HepG2 (cell line): Measurements from ENCODE around the gene HIRA. TPM values are rescaled to one million over a fixed set of nuclear protein-coding genes. Genes with fewer than 3 reads are reported as not detected.

Experiments used
- ATAC-seq: fragments of 200-7000 bp; cut with Tn5 transposase; 3 replicates; pipeline ENCODE4 v1.9.1; 2020; ENCODE audit warnings: mild to moderate bottlenecking, moderate library complexity
- BruUV-seq: library from RNA; stranded (reverse); fragments of 400-500 nt; replicated peaks from 2 replicates; lab custom pipeline; 2021; lab: Mats Ljungman, UMichigan
- CTCF ChIA-PET: fragments of 300-600 bp; formaldehyde crosslinking; extraction: SDS; loops from one replicate; lab custom pipeline; 2021; ENCODE audit warnings: low total read pairs, inconsistent platforms, low intra/inter-chr PET ratio; lab: Yijun Ruan, JAX
- POLR2A ChIA-PET: fragments of 350-600 bp; sonication (Branson Sonifier 250); formaldehyde crosslinking; loops from one replicate; lab custom pipeline; 2020; ENCODE audit warnings: antibody characterized with exemption, inconsistent platforms; lab: Yijun Ruan, JAX
- DNase-seq: peaks from one replicate; pipeline ENCODE4 v3.0.0-alpha.2; 2015; ENCODE audit warnings: low spot score
- FAIRE-seq: peaks from 3 replicates; lab custom pipeline; 2011; peaks lifted over from hg19 to GRCh38; lab: Jason Lieb, UNC
- H2AFZ ChIP-seq: one replicate; pipeline ENCODE4 v1.6.1; 2011; ENCODE audit warnings: low read length, inconsistent platforms
- H3K27ac ChIP-seq: fragments of 300-600 bp; 3 replicates; pipeline ENCODE4 v1.8.0; 2011; ENCODE audit warnings: mixed run types, mild to moderate bottlenecking, mixed read lengths, low read length, inconsistent platforms; ENCODE audit not compliant: insufficient read depth; ENCODE audit errors: extremely low read length
- H3K27me3 ChIP-seq, 2 experiments: fragments of 200-600 bp in 1 of 2; 2 replicates in 1 of 2; 3 replicates in 1 of 2; pipeline versions ENCODE4 v1.6.0 to v1.8.0; 2011; ENCODE audit warnings: low read length in 2 of 2, mild to moderate bottlenecking in 2 of 2, moderate library complexity in 2 of 2, inconsistent platforms in 1 of 2; ENCODE audit not compliant: insufficient read depth in 2 of 2, control insufficient read depth in 1 of 2
- H3K36me3 ChIP-seq, 2 experiments: fragments of 200-600 bp in 1 of 2; replicated peaks in 1 of 2; 2 replicates in 1 of 2; 3 replicates in 1 of 2; pipeline versions ENCODE4 v1.5.1 to v1.8.0; 2011; ENCODE audit warnings: low read length in 2 of 2, inconsistent platforms in 1 of 2; ENCODE audit not compliant: insufficient read depth in 2 of 2, control insufficient read depth in 1 of 2
- H3K4me1 ChIP-seq: 2 replicates; pipeline ENCODE4 v1.5.1; 2012; ENCODE audit warnings: low read length, inconsistent platforms; ENCODE audit not compliant: insufficient read depth
- H3K4me2 ChIP-seq: 2 replicates; pipeline ENCODE4 v1.6.0; 2011; ENCODE audit warnings: low read depth, low read length, inconsistent platforms
- H3K4me3 ChIP-seq, 3 experiments: fragments of 200-600 bp in 1 of 3; sonication (generic), shearing (Covaris generic) in 1 of 3; replicated peaks in 1 of 3; 2 replicates each; pipeline ENCODE4 v1.5.1; 2011 to 2016; ENCODE audit warnings: low read length in 3 of 3, inconsistent platforms in 2 of 3, low read depth in 2 of 3, mild to moderate bottlenecking in 2 of 3, control low read depth in 1 of 3, mixed read lengths in 1 of 3; ENCODE audit not compliant: insufficient read depth in 1 of 3
- H3K79me2 ChIP-seq: one replicate; pipeline ENCODE4 v1.6.1; 2011; ENCODE audit warnings: low read length, inconsistent platforms; ENCODE audit not compliant: insufficient read depth
- H3K9ac ChIP-seq: 2 replicates; pipeline ENCODE4 v1.6.0; 2011; ENCODE audit warnings: mild to moderate bottlenecking, low read depth, low read length, inconsistent platforms; ENCODE audit not compliant: insufficient read depth
- H3K9me3 ChIP-seq: 2 replicates; pipeline ENCODE4 v1.5.1; 2012; ENCODE audit warnings: mild to moderate bottlenecking, low read length
- H4K20me1 ChIP-seq: 2 replicates; pipeline ENCODE4 v1.6.0; 2011; ENCODE audit warnings: inconsistent platforms, mild to moderate bottlenecking, low read length, moderate library complexity; ENCODE audit not compliant: insufficient read depth
- DNMT3B ChIP-seq: conservative IDR thresholded peaks from 2 replicates; pipeline ENCODE4 v1.6.1; 2016; ENCODE audit warnings: missing biosample characterization, control low read depth
- FOXA1 ChIP-seq, 2 experiments: fragments of 450-650 bp in 1 of 2; sonication (generic) in 1 of 2; formaldehyde crosslinking in 1 of 2; IDR thresholded peaks; 2 replicates each; pipeline versions ENCODE4 v1.4.0 to v1.6.1; 2016 to 2020; ENCODE audit warnings: missing genetic modification reagents in 1 of 2
- GZF1 ChIP-seq: sonication (generic); formaldehyde crosslinking; IDR thresholded peaks from 2 replicates; pipeline ENCODE4 v1.5.1; 2020; ENCODE audit warnings: mild to moderate bottlenecking, missing genetic modification reagents
- HOXA9 ChIP-seq: sonication (generic); formaldehyde crosslinking; IDR thresholded peaks from 2 replicates; pipeline ENCODE4 v1.8.1; 2022; ENCODE audit warnings: missing genetic modification reagents, mild to moderate bottlenecking, moderate library complexity, borderline replicate concordance
- KAT8 ChIP-seq: IDR thresholded peaks from 2 replicates; pipeline ENCODE4 v1.6.1; 2016; ENCODE audit warnings: missing genetic modification reagents, missing compliant biosample characterization
- KDM3A ChIP-seq: IDR thresholded peaks from 2 replicates; pipeline ENCODE4 v1.6.1; 2018; ENCODE audit warnings: low read depth, missing compliant biosample characterization
- TEAD2 ChIP-seq: sonication (generic); formaldehyde crosslinking; IDR thresholded peaks from 2 replicates; pipeline ENCODE4 v1.9.0; 2021; ENCODE audit warnings: missing genetic modification reagents
- ZNF318 ChIP-seq: sonication (generic); formaldehyde crosslinking; IDR thresholded peaks from 2 replicates; pipeline ENCODE4 v1.4.0; 2020; ENCODE audit warnings: mild to moderate bottlenecking, missing genetic modification reagents
- ZNF33B ChIP-seq: sonication (generic); formaldehyde crosslinking; IDR thresholded peaks from 2 replicates; pipeline ENCODE4 v1.5.1; 2020; ENCODE audit warnings: mild to moderate bottlenecking, missing genetic modification reagents
- ZNF737 ChIP-seq: sonication (generic); formaldehyde crosslinking; IDR thresholded peaks from 2 replicates; pipeline ENCODE4 v1.5.0; 2020; ENCODE audit warnings: missing genetic modification reagents, mild to moderate bottlenecking, borderline replicate concordance
- whole genome bisulfite sequencing: methylation state at CpG from one replicate; pipeline ENCODE4 v1.1.6; 2017; ENCODE audit warnings: low lambda C conversion rate; 5-methylcytosine and 5-hydroxymethylcytosine counted together
- in situ Hi-C: cut with HindIII; loops from 2 replicates; pipeline ENCODE4 v1.10.0; 2017; ENCODE audit warnings: low pct_unique_long_range_greater_than_20kb; ENCODE audit not compliant: extremely low pct_ligation_motif_present
- intact Hi-C: fragments of 100-400 bp; cut with micrococcal nuclease; formaldehyde crosslinking; loops from one replicate; pipeline ENCODE4 v1.10.0; 2022; ENCODE audit not compliant: unreplicated experiment
- polyA plus RNA-seq, 8 experiments: library from polyadenylated mRNA; depleted of rRNA in 3 of 8; stranded (reverse) in 7 of 8; unstranded in 1 of 8; fragments of >200 nt; fragmentation: Illumina TruSeq in 4 of 8; extraction: Trizol in 4 of 8; gene quantifications; 2 replicates each; pipeline versions ENCODE4 v1.2.1 to v1.2.3, GENCODE V29; 2011 to 2016; ENCODE audit warnings: low read depth in 4 of 8, missing spikeins in 1 of 8, mixed read lengths in 1 of 8; ENCODE audit not compliant: insufficient read depth in 1 of 8
- total RNA-seq, 5 experiments: library from RNA; depleted of rRNA; stranded (reverse); fragments of >200 nt; fragmentation: Illumina TruSeq; extraction: Trizol; gene quantifications; 2 replicates each; pipeline ENCODE4 v1.2.3, GENCODE V29; 2016; ENCODE audit warnings: low read depth in 1 of 5
- TF ChIP-seq, protein P1 (sequence below): sonication (generic); formaldehyde crosslinking; IDR thresholded peaks from 2 replicates; pipeline ENCODE4 v1.4.0; 2020; ENCODE audit warnings: missing genetic modification reagents, borderline replicate concordance

The HIRA gene
- total and polyA plus RNA-seq, 2 of the 13 experiments (the other 11 are each of a cell fraction or from before 2014, with no cell fraction given): 21.5 to 29.2 TPM

GRCh38 chr22:19456541-19456940 lies 25.0 kb upstream of the HIRA start:
- POLR2A ChIA-PET: no interaction called here
- no peak overlapping the region for H3K4me2 ChIP-seq
- no peaks in the 10 kb centered on the region for H3K27me3 ChIP-seq
- no peak overlapping the region for H3K9ac ChIP-seq
- CTCF ChIA-PET: no interaction called here
- no peak overlapping the region for H2AFZ ChIP-seq
- no peak overlapping the region for H3K27ac ChIP-seq
- H3K4me1 ChIP-seq: no peaks in the 10 kb centered on the region
- no peak for TF ChIP-seq ZNF318 (CRISPR knock-in tag)
- TF ChIP-seq, protein P1, sequence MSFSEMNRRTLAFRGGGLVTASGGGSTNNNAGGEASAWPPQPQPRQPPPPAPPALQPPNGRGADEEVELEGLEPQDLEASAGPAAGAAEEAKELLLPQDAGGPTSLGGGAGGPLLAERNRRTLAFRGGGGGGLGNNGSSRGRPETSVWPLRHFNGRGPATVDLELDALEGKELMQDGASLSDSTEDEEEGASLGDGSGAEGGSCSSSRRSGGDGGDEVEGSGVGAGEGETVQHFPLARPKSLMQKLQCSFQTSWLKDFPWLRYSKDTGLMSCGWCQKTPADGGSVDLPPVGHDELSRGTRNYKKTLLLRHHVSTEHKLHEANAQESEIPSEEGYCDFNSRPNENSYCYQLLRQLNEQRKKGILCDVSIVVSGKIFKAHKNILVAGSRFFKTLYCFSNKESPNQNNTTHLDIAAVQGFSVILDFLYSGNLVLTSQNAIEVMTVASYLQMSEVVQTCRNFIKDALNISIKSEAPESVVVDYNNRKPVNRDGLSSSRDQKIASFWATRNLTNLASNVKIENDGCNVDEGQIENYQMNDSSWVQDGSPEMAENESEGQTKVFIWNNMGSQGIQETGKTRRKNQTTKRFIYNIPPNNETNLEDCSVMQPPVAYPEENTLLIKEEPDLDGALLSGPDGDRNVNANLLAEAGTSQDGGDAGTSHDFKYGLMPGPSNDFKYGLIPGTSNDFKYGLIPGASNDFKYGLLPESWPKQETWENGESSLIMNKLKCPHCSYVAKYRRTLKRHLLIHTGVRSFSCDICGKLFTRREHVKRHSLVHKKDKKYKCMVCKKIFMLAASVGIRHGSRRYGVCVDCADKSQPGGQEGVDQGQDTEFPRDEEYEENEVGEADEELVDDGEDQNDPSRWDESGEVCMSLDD: no peak
- TF ChIP-seq HOXA9: no peak
- no peak for TF ChIP-seq KAT8
- TF ChIP-seq ZNF737: no peak
- no peak for TF ChIP-seq KDM3A (CRISPR knock-in tag)
- no peak for TF ChIP-seq ZNF33B (CRISPR knock-in tag)
- no peak for TF ChIP-seq FOXA1 (IDR thresholded peaks at IDR 0.05)
- TF ChIP-seq FOXA1 (CRISPR knock-in tag; IDR thresholded peaks at IDR 0.05): no peak
- TF ChIP-seq TEAD2 (CRISPR knock-in tag): no peak
- TF ChIP-seq DNMT3B (CRISPR knock-in tag): no peak
- TF ChIP-seq GZF1 (CRISPR knock-in tag): no peak
- intact Hi-C loops: no loop called here
- in situ Hi-C loops: no loop called here
- FAIRE-seq (no peak), ATAC-seq (no peak), DNase-seq (no peak)
- H3K36me3 ChIP-seq: peaks cover 21 to 63% of the 10 kb centered on the region in 2 experiments; a peak in 4 of 5 replicates
- WGBS: 95% methylated on average over 7 of the region's 10 CpGs
- no peaks in the 10 kb centered on the region for H4K20me1 ChIP-seq
- no peaks in the 10 kb centered on the region for H3K9me3 ChIP-seq
- no peak overlapping the region for H3K4me3 ChIP-seq
- H3K79me2 ChIP-seq: no peaks in the 10 kb centered on the region
- BruUV-seq: no TSS peak
